ENCODE data around the gene TFAP2B. TPM values are rescaled to one million over a fixed set of nuclear protein-coding genes. Genes with fewer than 3 reads are reported as not detected.

TFAP2B gene
- total RNA-seq, 1 experiment from 2014 or later = not detected

DNA sequence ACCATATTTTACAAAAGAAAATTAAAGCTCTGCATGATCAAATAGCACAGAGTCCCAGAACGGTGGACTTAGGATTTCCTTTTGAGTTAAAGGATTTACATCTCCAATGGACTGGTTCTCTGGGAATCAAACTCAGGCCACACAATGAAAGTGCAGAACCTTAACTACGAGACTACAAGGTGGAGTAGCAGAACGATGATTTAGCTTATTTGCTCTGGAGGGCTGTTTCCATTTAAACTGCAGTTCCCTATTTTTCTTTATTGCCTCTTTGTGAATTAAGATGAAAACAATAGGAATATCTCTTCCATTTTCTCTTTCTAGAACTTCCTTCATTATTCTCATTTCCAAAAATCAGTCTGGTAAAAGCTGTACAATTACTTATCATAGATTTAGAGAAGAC is 65.7 kb downstream of the TFAP2B start:
- Histone ChIP-seq H2AK5ac (ENCODE audit: insufficient read length, low read length) (no peak overlapping the region), H4K8ac (replicated peaks; ENCODE audit: insufficient read length, low read depth, low read length) (no peak overlapping the region), H3K9me3 (ENCODE audit: control insufficient read depth, low read depth, low read length) (no peaks in the 10 kb centered on the region), H4K20me1 (ENCODE audit: control insufficient read depth, insufficient read depth, insufficient read length) (no peaks in the 10 kb centered on the region), H3K14ac (ENCODE audit: insufficient read depth, low read length) (no peak overlapping the region), H2BK12ac (ENCODE audit: insufficient read length, low read depth, low read length) (no peak overlapping the region), H3K79me2 (ENCODE audit: insufficient read depth, low read length) (no peaks in the 10 kb centered on the region), H2BK5ac (ENCODE audit: insufficient read length, low read length) (no peak overlapping the region), H2BK20ac (ENCODE audit: low read depth, low read length, poor library complexity, severe bottlenecking) (no peak overlapping the region), H3K27ac (ENCODE audit: insufficient read length, low read depth, low read length) (no peak overlapping the region), H2BK120ac (ENCODE audit: low read depth, low read length, poor library complexity, severe bottlenecking) (no peak overlapping the region), H3T11ph (ENCODE audit: low read length) (no peak overlapping the region), H3K23ac (ENCODE audit: insufficient read length, low read depth, low read length) (no peak overlapping the region), H2AFZ (ENCODE audit: low read length) (no peak overlapping the region), H4K91ac (ENCODE audit: insufficient read length, low read depth, low read length) (no peak overlapping the region), H3K4me2 (ENCODE audit: insufficient read depth, insufficient read length, low read length) (no peak overlapping the region), H2BK15ac (ENCODE audit: low read depth, low read length) (no peak overlapping the region), H3K56ac (ENCODE audit: insufficient read length, low read depth, low read length) (no peak overlapping the region), H3K4me1 (ENCODE audit: insufficient read depth, low read length) (peaks cover 2% of the 10 kb centered on the region; the same call in 1 of the 2 replicates), H3K79me1 (ENCODE audit: insufficient read depth, low read depth, low read length, poor library complexity, severe bottlenecking) (no peaks in the 10 kb centered on the region), H3K9ac (ENCODE audit: extremely low read depth, insufficient read length, low read length) (no peak overlapping the region), H3K18ac (ENCODE audit: insufficient read length, low read depth, low read length) (no peak overlapping the region), H4K5ac (ENCODE audit: insufficient read length, low read depth, low read length) (no peak overlapping the region), H3K27me3 (ENCODE audit: insufficient read depth, low read length) (no peaks in the 10 kb centered on the region), H3K4ac (ENCODE audit: low read depth, low read length) (no peak overlapping the region), H3K23me2 (ENCODE audit: insufficient read length, low read depth, low read length, poor library complexity, severe bottlenecking) (no peaks in the 10 kb centered on the region)
- peaks cover 3 to 4% of the 10 kb centered on the region in 2 experiments; a peak in 3 of 4 replicates for H3K4me1 Mint-ChIP-seq
- no peaks in the 10 kb centered on the region for H3K36me3 Mint-ChIP-seq (ENCODE audit: insufficient read depth in 1 of 3, low read depth in 3 of 3)
- no peak overlapping the region; a peak in 1 of 5 replicates for H3K4me3 Mint-ChIP-seq
- H3K27ac Mint-ChIP-seq = no peak overlapping the region
- H3K27me3 Mint-ChIP-seq (ENCODE audit: low read depth) = no peaks in the 10 kb centered on the region; the same call in 1 of the 2 replicates
- DNase-seq = no peak
- TF ChIP-seq, protein P1, sequence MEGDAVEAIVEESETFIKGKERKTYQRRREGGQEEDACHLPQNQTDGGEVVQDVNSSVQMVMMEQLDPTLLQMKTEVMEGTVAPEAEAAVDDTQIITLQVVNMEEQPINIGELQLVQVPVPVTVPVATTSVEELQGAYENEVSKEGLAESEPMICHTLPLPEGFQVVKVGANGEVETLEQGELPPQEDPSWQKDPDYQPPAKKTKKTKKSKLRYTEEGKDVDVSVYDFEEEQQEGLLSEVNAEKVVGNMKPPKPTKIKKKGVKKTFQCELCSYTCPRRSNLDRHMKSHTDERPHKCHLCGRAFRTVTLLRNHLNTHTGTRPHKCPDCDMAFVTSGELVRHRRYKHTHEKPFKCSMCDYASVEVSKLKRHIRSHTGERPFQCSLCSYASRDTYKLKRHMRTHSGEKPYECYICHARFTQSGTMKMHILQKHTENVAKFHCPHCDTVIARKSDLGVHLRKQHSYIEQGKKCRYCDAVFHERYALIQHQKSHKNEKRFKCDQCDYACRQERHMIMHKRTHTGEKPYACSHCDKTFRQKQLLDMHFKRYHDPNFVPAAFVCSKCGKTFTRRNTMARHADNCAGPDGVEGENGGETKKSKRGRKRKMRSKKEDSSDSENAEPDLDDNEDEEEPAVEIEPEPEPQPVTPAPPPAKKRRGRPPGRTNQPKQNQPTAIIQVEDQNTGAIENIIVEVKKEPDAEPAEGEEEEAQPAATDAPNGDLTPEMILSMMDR (conservative IDR thresholded peaks at IDR 0.05) = no peak
- WGBS (ENCODE audit: extremely low coverage, insufficient read length, low lambda C conversion rate) = no CpG with 5 or more reads among the region's 3 CpGs
- no peaks in the 10 kb centered on the region for H3K9me3 Mint-ChIP-seq

All from H9 (cell line).